ENCODE results near the gene ZNF443. TPM values are rescaled to one million over a fixed set of nuclear protein-coding genes. Genes with fewer than 3 reads are reported as not detected.
A peak's percentile ranks its signal among the peaks of the same experiment; 100 is the strongest.
"Not testable (repeated sequence)": the region's sequence is repeated elsewhere in the genome, so short reads cannot be mapped to it uniquely, and the experiment has no call there.

The ZNF443 gene
- total RNA-seq, 1 experiment from 2014 or later, result 1.4 TPM

DNA sequence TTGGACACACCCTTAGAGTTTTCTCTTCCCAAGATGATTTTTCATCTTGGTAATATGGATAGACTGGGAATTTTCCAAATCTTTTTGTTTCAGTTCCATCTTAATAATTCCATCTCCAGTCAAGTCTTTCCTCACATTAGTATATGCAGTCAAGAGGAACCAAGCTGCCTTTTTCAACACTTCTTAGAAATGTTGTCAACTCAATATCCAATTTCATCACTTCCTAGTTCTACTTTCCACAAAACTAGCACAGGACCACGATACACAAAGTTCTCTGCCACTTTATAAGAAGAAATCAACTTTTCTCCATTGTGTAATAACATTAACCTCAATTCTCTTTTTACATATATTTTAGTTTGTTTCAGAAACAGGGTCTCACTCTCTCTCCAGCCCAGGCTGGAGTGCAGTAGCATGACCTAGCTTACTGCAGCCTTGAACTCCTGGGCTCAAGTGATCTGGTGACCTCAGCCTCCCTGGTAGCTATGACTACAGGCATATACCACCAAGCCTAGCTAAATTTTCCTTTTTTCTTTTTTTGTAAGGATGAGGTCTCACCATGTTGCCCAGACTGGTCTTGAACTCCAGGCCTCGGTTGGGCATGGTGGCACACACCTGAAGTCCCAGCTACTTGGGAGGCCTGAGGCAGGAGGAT, 15.5 kb downstream of the ZNF443 start:
- no peak for DNase-seq (ENCODE audit: low read depth)

DNA sequence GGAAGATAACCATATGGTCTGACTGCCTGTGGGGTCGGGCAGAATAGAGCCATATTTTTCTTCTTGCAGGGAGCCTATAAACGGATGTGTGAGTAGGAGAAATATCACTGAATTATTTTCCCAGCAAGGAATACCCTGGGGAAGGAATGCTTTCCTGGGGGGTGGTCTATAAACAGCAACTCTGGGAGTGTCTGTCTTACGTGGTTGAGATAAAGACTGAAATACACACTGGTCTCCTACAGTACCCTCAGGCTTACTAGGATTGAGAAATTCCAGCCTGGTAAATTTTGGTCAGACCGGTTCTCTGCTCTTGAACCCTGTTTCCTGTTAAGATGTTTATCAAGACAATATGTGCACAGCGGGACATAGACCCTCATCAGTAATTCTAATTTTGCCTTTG, 23.5 kb downstream of the ZNF443 start:
- not testable (repeated sequence) for DNase-seq (ENCODE audit: low read depth)

DNA sequence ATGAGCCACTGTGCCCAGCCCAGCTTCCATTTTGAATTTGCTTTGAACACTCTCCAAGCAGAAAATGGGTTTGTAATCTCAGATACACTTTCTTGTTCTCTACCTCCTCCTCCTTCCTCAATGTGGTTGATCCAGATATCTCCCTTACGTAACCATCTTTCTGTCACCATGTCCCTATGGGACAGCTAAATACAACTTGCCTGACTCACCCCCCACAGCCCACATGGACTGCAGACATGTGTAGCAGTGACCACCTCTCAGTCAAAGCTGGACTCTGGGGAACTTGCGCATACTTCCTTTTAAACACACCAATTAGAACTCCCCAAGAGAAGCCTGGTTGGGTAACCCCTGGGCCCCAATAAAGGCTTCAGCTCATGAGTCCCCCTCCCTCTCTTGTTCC, 28.9 kb downstream of the ZNF443 start:
- no peak for DNase-seq (ENCODE audit: low read depth)

DNA sequence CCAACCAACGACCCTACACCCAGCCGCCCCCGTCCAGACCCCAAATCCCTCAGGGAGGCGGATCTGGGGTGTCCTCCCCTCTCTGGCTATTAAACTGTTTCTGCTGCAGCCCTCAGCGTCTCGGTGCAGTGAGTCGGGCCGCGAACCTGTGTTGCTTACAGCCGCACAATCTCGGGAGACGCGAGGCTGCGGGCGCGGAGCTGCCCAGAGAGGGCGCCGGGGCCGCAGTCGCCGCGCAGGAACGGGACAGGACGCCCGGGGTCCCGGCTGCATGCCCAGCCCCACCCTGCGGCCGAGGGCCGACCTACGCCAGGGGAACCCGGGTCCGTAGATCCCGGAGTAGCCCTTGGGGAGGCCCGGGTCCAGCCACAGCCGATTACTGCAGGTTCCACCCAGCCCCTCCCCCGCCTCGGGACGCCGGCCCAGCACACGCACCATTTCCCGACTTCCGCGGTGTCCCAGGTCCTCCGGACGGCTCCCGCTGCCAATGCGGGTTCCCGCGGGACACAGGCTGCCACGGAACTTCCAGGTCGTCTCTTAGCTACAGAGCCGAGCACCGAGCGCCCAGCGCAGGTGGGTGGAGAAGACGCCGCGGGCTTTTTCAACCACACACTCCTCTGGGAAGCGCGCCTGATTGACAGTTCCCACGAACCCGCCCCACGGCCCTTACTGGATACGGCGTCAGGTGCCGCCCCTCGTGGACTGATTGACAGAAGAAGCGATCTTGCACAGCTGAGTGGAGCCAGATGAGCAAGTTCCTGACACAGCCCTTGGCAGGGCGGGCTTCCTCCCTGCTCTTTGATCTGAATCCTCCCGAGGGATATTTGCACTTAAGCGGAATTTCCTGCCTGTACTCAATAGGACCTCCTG, 40.0 kb downstream of the ZNF443 start, which contains the start of gene ZNF799:
TSS of gene ZNF799 (minus strand) at position 639 of the 870 bp plus-strand sequence. CDS start at position 438, 201 bp downstream.
- peak; percentile 96 for DNase-seq (ENCODE audit: low read depth)

DNA sequence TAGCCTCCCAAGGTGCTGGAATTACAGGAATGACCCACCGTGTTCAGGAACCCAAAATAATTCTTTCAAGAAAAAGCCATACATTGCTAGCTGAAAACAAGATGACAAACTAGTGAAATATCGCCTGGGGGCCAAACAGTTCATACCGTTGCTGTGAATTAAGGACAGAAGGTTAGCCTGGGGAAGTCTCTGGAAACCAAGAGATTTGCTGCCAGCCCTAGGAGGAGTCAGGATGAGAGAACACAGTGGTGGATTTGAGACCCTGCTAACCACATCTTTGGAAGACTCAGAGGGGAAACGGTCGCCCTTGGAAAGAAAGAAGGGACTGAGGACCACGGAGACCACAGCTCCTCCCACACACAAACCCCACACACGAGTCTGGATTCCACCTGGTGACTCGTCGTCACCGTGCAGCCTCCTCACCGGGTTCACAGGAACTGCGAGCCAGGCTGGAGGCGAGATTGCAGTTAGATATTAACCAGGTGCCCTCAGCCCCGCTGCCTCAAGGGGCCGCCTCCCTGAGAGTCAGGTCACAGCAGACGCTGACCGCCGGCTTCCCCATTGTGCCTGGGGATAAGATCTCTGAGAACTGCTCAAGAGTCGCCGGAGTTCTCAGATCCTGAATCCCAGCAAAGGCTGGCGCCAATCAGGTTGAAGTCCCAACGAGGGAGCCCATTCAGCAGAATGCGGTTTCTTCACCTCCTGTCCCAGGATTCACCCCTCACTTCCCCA, 40.8 kb downstream of the ZNF443 start:
- DNase-seq (ENCODE audit: low read depth), result peak; percentile 7

DNA sequence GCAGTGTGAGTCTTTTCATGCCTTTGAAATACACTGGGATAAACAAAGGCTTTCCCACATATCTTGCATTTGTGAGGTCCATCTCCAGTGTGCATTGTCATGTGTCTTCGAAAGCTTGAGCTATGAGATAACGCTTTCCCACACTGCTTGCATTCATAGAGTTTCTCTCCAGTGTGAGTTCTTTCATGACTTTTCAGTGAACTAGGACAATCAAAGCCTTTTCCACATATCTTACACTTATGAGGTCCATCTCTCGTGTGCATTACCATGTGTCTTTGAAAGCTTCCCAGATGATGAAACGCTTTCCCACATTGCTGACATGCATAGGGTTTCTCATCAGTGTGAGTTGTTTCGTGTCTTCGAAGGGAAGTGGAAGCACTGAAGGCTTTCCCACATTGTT, 49.7 kb downstream of the ZNF443 start:
- not testable (repeated sequence) for DNase-seq (ENCODE audit: low read depth)

DNA sequence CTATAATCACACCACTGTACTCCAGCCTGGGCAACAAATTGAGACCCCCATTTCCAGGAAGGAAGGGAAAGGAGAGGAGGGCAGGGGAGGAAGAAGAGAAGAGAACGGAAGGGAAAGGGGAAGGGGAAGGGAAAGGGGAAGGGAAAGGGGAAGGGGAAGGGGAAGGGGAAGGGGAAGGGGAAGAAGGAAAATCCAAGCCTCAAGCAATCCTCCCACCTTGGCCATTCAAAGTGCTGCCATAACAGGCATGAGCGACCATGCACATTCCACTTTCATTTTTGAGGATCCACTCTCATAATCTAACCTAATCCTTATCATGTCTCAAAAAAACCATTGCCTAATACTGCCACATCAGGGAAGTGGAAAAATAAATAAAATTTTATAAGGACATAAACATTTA, 54.5 kb downstream of the ZNF443 start:
- not testable (repeated sequence) for DNase-seq (ENCODE audit: low read depth)

DNA sequence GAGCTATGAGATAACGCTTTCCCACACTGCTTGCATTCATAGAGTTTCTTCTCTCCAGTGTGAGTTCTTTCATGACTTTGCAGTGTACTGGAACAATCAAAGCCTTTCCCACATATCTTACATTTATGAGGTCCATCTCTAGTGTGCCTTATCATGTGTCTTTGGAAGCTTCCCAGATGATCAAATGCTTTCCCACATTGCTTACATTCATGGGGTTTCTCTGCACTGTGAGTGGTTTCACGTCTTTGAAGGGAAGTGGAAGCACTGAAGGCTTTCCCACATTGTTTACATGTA, 60.4 kb downstream of the ZNF443 start:
- no peak for DNase-seq (ENCODE audit: low read depth)

DNA sequence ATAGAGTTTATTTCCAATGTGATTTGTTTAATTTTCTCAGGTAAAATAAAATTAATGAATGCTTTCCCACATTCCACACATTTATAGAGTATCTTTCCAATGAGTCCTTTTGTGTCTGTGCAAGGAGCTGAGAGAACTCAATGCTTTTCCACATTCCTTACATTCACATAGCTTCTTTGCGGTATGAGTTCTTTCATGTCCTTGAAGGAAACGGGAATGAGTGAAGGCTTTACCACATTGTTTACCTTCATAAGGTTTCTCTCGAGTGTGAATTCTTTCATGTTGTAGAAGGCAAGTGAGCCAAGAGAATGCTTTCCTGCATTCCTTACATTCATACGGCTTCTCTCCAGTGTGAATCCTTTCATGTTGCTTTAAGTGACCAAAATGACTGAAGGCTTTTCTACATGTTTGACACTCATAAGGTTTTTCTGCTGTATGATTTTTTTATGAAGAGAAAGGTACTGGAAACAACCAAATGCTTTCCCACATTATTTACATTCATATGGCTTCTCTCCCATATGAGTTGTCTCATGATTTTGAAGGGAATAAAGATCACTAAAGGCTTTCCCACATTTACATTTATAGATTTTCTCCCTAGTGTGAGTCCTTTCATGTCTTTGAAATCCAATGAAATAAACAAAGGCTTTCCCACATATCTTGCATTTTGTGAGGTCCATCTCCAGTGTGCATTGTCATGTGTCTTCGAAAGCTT, 60.9 kb downstream of the ZNF443 start:
- no peak for DNase-seq (ENCODE audit: low read depth)

Other genes with a start within 250 kb of the ZNF443 start
- 0.13 and 0.23 TPM in 2 replicates for gene ZNF44, start 146.1 kb downstream of the ZNF443 start, total RNA-seq (2014; rRNA removed; shearing (Covaris generic))
- 0.13 TPM in 1 of 2 replicates, not detected in the other for gene ZNF563, start 107.4 kb downstream of the ZNF443 start, total RNA-seq (2014; rRNA removed; shearing (Covaris generic))
- gene ZNF442, start 75.3 kb downstream of the ZNF443 start, total RNA-seq (2014; rRNA removed; shearing (Covaris generic)), result 0.08 and 0.17 TPM in 2 replicates
- gene ZNF799, start 39.8 kb downstream of the ZNF443 start, total RNA-seq (2014; rRNA removed; shearing (Covaris generic)), result 2.4 and 2.9 TPM in 2 replicates
- gene ZNF709, start 43.8 kb upstream of the ZNF443 start, total RNA-seq (2014; rRNA removed; shearing (Covaris generic)), result not detected in 2 replicates
- gene ZNF564, start 110.5 kb upstream of the ZNF443 start, total RNA-seq (2014; rRNA removed; shearing (Covaris generic)), result 1.8 and 1.9 TPM in 2 replicates
- gene ZNF490, start 169.8 kb upstream of the ZNF443 start, total RNA-seq (2014; rRNA removed; shearing (Covaris generic)), result 3.4 and 7.0 TPM in 2 replicates
- 19.9 and 20.5 TPM in 2 replicates for gene ZNF791, start 169.9 kb upstream of the ZNF443 start, total RNA-seq (2014; rRNA removed; shearing (Covaris generic))
- gene MAN2B1, start 225.7 kb upstream of the ZNF443 start, total RNA-seq (2014; rRNA removed; shearing (Covaris generic)), result 31.2 and 38.5 TPM in 2 replicates
- 12.5 and 18.2 TPM in 2 replicates for gene WDR83, start 225.8 kb upstream of the ZNF443 start, total RNA-seq (2014; rRNA removed; shearing (Covaris generic))
- gene DHPS, start 240.9 kb upstream of the ZNF443 start, total RNA-seq (2014; rRNA removed; shearing (Covaris generic)), result 90.0 and 103 TPM in 2 replicates
- not detected in 2 replicates for gene GNG14, start 247.0 kb upstream of the ZNF443 start, total RNA-seq (2014; rRNA removed; shearing (Covaris generic))